Panc1 (cell line): Measurements from ENCODE around the gene ARMC2. TPM values are rescaled to one million over a fixed set of nuclear protein-coding genes. Genes with fewer than 3 reads are reported as not detected.

Source experiments
- ATAC-seq: fragments of 200-7000 bp; cut with Tn5 transposase; 2 replicates; pipeline ENCODE4 v1.9.1; 2020; ENCODE audit warnings: mild to moderate bottlenecking, moderate library complexity
- BruUV-seq: library from RNA; stranded (reverse); fragments of 400-500 nt; replicated peaks from 2 replicates; lab custom pipeline; 2021; lab: Mats Ljungman, UMichigan
- CTCF ChIA-PET: fragments of 300-600 bp; sonication (Branson Sonifier 250); formaldehyde crosslinking; loops from one replicate; lab custom pipeline; 2022; ENCODE audit warnings: antibody characterized with exemption; lab: Charles Lee
- POLR2A ChIA-PET: fragments of 300-600 bp; sonication (Branson Sonifier 250); formaldehyde crosslinking; loops from one replicate; lab custom pipeline; 2022; ENCODE audit warnings: antibody characterized with exemption; lab: Charles Lee
- DNase-seq: peaks from one replicate; pipeline ENCODE4 v3.0.0-alpha.2; 2010; ENCODE audit warnings: low read depth, low spot score
- H3K27ac ChIP-seq: 2 replicates; pipeline ENCODE4 v1.5.1; 2011; ENCODE audit warnings: mild to moderate bottlenecking, low read length, inconsistent platforms
- H3K27me3 ChIP-seq: fragments of 200-500 bp; sonication (Bioruptor generic); 2 replicates; pipeline ENCODE4 v1.6.0; 2014; ENCODE audit warnings: low read length, inconsistent platforms; ENCODE audit not compliant: control insufficient read depth, insufficient read depth
- H3K36me3 ChIP-seq: fragments of 200-500 bp; sonication (Bioruptor generic); 2 replicates; pipeline ENCODE4 v1.5.1; 2014; ENCODE audit warnings: inconsistent platforms, mild to moderate bottlenecking, low read length, moderate library complexity; ENCODE audit not compliant: control insufficient read depth, insufficient read depth
- H3K4me1 ChIP-seq: 2 replicates; pipeline ENCODE4 v1.5.1; 2011; ENCODE audit warnings: inconsistent platforms, mild to moderate bottlenecking, low read length, moderate library complexity; ENCODE audit not compliant: control insufficient read depth, insufficient read depth
- H3K4me3 ChIP-seq, 2 experiments: 2 replicates each; pipeline ENCODE4 v1.5.1; 2011 to 2012; ENCODE audit warnings: low read depth in 2 of 2, low read length in 2 of 2, mild to moderate bottlenecking in 2 of 2, inconsistent platforms in 1 of 2, moderate library complexity in 1 of 2
- H3K9me3 ChIP-seq: fragments of 200-500 bp; sonication (Bioruptor generic); 2 replicates; pipeline ENCODE4 v1.5.1; 2014; ENCODE audit warnings: low read depth, mild to moderate bottlenecking, inconsistent platforms, low read length, moderate library complexity; ENCODE audit not compliant: control insufficient read depth, insufficient read depth
- CTCF ChIP-seq: fragments of 450-650 bp; IDR thresholded peaks from 2 replicates; pipeline ENCODE4 v1.5.1; 2017; ENCODE audit warnings: mild to moderate bottlenecking
- POLR2AphosphoS5 ChIP-seq: IDR thresholded peaks from 2 replicates; pipeline ENCODE4 v1.6.1; 2012; ENCODE audit warnings: mild to moderate bottlenecking, low read depth, low read length, moderate library complexity
- REST ChIP-seq, 2 experiments: IDR thresholded peaks; 2 replicates each; pipeline ENCODE4 v1.6.1; 2011 to 2012; ENCODE audit warnings: low read depth in 2 of 2, control low read depth in 1 of 2, low read length in 1 of 2, mild to moderate bottlenecking in 1 of 2, moderate library complexity in 1 of 2; ENCODE audit not compliant: insufficient read depth in 1 of 2
- SIN3A ChIP-seq: IDR thresholded peaks from 2 replicates; pipeline ENCODE4 v1.6.1; 2012; ENCODE audit warnings: low read depth, mild to moderate bottlenecking, low read length, moderate library complexity, borderline replicate concordance; ENCODE audit not compliant: insufficient read depth
- TCF7L2 ChIP-seq: IDR thresholded peaks from 2 replicates; pipeline ENCODE4 v1.6.1; 2011; ENCODE audit warnings: mild to moderate bottlenecking, low read depth, low read length, inconsistent platforms
- in situ Hi-C: cut with HindIII; loops from 2 replicates; pipeline ENCODE4 v1.10.0; 2016; ENCODE audit warnings: low sequenced_read_pairs, low pct_unique_long_range_greater_than_20kb
- intact Hi-C: fragments of 100-400 bp; cut with micrococcal nuclease; formaldehyde crosslinking; loops from one replicate; pipeline ENCODE4 v1.10.0; 2022; ENCODE audit not compliant: unreplicated experiment
- total RNA-seq: library from RNA; stranded (reverse); gene quantifications from one replicate; pipeline ENCODE4 v1.2.1, GENCODE V29; 2021; ENCODE audit not compliant: unreplicated experiment

Gene ARMC2
- total RNA-seq, 1 experiment from 2014 or later = 9.3 TPM

GRCh38 chr6:109021870-109022269, 173.6 kb downstream of the ARMC2 start:
- in situ Hi-C loops = no loop called here
- H3K36me3 ChIP-seq = no peaks in the 10 kb centered on the region
- POLR2A ChIA-PET = interaction anchor here (0.6 to 0.7 kb wide), 2 partner anchors 23 to 97 kb away, joined by 3 to 5 read pairs; no protein-coding TSS in a partner anchor
- H3K27me3 ChIP-seq = no peaks in the 10 kb centered on the region
- H3K4me3 ChIP-seq = no peak overlapping the region
- BruUV-seq = no TSS peak
- ATAC-seq (no peak), DNase-seq (no peak)
- CTCF ChIA-PET = interaction anchor here (0.6 kb wide), 1 partner anchor 157 kb away, joined by 3 read pairs; no protein-coding TSS in a partner anchor
- no peaks in the 10 kb centered on the region for H3K4me1 ChIP-seq
- H3K27ac ChIP-seq = no peak overlapping the region
- no peak for TF ChIP-seq REST (IDR thresholded peaks at IDR 0.05; ENCODE audit: insufficient read depth in 1 of 2, low read depth in 2 of 2, low read length in 1 of 2)
- no peak for TF ChIP-seq TCF7L2
- TF ChIP-seq POLR2AphosphoS5 = no peak
- no peak for TF ChIP-seq SIN3A
- no peak for TF ChIP-seq CTCF
- H3K9me3 ChIP-seq = no peaks in the 10 kb centered on the region
- intact Hi-C loops = no loop called here

- TF ChIP-seq POLR2AphosphoS5 = no peak
- no peak for TF ChIP-seq REST (IDR thresholded peaks at IDR 0.05; ENCODE audit: insufficient read depth in 1 of 2, low read depth in 2 of 2, low read length in 1 of 2)
- TF ChIP-seq TCF7L2 = no peak
- TF ChIP-seq CTCF = no peak
- intact Hi-C loops = no loop called here
- CTCF ChIA-PET = no interaction called here
- DNase-seq (no peak), ATAC-seq (no peak)
- no TSS peak for BruUV-seq
- H3K4me1 ChIP-seq = no peaks in the 10 kb centered on the region
- in situ Hi-C loops = no loop called here
- no peaks in the 10 kb centered on the region for H3K9me3 ChIP-seq
- POLR2A ChIA-PET = no interaction called here
- no peak overlapping the region for H3K4me3 ChIP-seq
- H3K27ac ChIP-seq = no peak overlapping the region
- H3K36me3 ChIP-seq = no peaks in the 10 kb centered on the region
- no peaks in the 10 kb centered on the region for H3K27me3 ChIP-seq
Observed at GRCh38 chr6:109023356-109023925, 175.2 kb downstream of the ARMC2 start.
